RWPE2 (cell line): ENCODE data around the gene CUL5.

Source experiments
- ATAC-seq: fragments of 200-7000 bp; cut with Tn5 transposase; 3 replicates; pipeline ENCODE4 v1.9.1; 2021; ENCODE audit warnings: low read depth
- DNase-seq: peaks from one replicate; pipeline ENCODE4 v3.0.0-alpha.2; 2020; ENCODE audit warnings: low spot score
- H3K27ac ChIP-seq: fragments of 450-650 bp; 2 replicates; pipeline ENCODE4 v1.5.1; 2017; ENCODE audit warnings: mild to moderate bottlenecking; ENCODE audit not compliant: poor library complexity, severe bottlenecking
- H3K27me3 ChIP-seq: fragments of 250-450 bp; sonication (Bioruptor Pico); 2 replicates; pipeline ENCODE4 v1.5.1; 2021; ENCODE audit warnings: mild to moderate bottlenecking, moderate library complexity; ENCODE audit not compliant: insufficient read depth, poor library complexity, severe bottlenecking
- H3K36me3 ChIP-seq: fragments of 250-450 bp; sonication (Bioruptor Pico); 2 replicates; pipeline ENCODE4 v1.5.1; 2020; ENCODE audit warnings: low read depth, mild to moderate bottlenecking, moderate library complexity
- H3K4me1 ChIP-seq: fragments of 250-450 bp; sonication (Bioruptor Pico); 2 replicates; pipeline ENCODE4 v1.5.1; 2021; ENCODE audit warnings: mild to moderate bottlenecking, moderate library complexity; ENCODE audit not compliant: insufficient read depth, poor library complexity, severe bottlenecking
- H3K4me3 ChIP-seq: fragments of 250-450 bp; sonication (Bioruptor Pico); 2 replicates; pipeline ENCODE4 v1.5.1; 2021; ENCODE audit warnings: mild to moderate bottlenecking, moderate library complexity; ENCODE audit not compliant: severe bottlenecking
- H3K9me3 ChIP-seq: fragments of 250-450 bp; sonication (Bioruptor Pico); 2 replicates; pipeline ENCODE4 v1.5.1; 2021; ENCODE audit warnings: mild to moderate bottlenecking, moderate library complexity; ENCODE audit not compliant: severe bottlenecking
- TF ChIP-seq, protein P1 (sequence below): fragments of 450-650 bp; IDR thresholded peaks from one replicate; pipeline ENCODE4 v1.5.1; 2017; ENCODE audit warnings: mild to moderate bottlenecking, moderate library complexity; ENCODE audit not compliant: poor library complexity, severe bottlenecking

Gene CUL5

DNA sequence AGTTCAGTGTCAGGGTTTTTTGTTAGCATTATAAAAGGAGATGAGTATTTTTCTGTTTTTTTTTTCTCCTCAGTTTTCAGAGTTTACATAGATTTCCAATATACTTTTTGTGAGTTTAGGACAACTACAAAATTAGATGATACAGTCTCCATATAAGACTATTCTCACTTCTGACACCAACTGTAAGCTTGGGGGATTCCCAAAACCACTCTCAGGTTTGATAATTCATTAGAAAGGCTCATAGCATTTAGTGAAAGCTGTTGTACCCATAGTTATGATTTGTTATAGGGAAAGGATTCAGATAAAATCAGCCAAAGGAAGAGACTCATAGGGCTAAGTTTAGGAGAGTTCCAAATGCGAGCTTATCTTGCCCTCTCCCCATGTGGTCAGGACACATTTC lies 24.1 kb downstream of the CUL5 start:
- Histone ChIP-seq H3K9me3 (no peaks in the 10 kb centered on the region), H3K27me3 (no peaks in the 10 kb centered on the region), H3K27ac (no peak overlapping the region), H3K36me3 (peaks cover 34% of the 10 kb centered on the region), H3K4me1 (no peaks in the 10 kb centered on the region), H3K4me3 (no peak overlapping the region)
- ATAC-seq (no peak), DNase-seq (no peak)
- TF ChIP-seq, protein P1, sequence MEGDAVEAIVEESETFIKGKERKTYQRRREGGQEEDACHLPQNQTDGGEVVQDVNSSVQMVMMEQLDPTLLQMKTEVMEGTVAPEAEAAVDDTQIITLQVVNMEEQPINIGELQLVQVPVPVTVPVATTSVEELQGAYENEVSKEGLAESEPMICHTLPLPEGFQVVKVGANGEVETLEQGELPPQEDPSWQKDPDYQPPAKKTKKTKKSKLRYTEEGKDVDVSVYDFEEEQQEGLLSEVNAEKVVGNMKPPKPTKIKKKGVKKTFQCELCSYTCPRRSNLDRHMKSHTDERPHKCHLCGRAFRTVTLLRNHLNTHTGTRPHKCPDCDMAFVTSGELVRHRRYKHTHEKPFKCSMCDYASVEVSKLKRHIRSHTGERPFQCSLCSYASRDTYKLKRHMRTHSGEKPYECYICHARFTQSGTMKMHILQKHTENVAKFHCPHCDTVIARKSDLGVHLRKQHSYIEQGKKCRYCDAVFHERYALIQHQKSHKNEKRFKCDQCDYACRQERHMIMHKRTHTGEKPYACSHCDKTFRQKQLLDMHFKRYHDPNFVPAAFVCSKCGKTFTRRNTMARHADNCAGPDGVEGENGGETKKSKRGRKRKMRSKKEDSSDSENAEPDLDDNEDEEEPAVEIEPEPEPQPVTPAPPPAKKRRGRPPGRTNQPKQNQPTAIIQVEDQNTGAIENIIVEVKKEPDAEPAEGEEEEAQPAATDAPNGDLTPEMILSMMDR, result no peak

DNA sequence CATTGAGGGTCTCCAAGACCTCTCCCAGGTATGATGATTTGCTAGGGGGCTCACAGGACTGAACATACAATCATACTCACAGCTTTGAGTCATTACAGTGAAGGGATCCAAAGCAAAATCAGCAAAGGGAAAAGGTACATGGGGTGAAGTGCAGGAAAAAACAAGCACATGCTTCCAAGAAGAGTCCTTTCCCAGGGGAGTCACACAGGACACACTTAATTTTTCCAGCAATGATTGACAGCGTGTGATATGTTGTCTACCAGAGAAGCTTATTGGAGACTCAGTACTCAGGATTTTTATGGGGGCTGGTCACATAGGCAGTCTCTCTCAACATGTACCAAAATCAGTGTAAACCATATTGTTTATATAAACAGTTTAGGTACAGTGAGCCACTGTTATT lies 25.3 kb downstream of the CUL5 start:
- H3K36me3 ChIP-seq, result peaks cover 39% of the 10 kb centered on the region
- no peaks in the 10 kb centered on the region for H3K9me3 ChIP-seq

DNA sequence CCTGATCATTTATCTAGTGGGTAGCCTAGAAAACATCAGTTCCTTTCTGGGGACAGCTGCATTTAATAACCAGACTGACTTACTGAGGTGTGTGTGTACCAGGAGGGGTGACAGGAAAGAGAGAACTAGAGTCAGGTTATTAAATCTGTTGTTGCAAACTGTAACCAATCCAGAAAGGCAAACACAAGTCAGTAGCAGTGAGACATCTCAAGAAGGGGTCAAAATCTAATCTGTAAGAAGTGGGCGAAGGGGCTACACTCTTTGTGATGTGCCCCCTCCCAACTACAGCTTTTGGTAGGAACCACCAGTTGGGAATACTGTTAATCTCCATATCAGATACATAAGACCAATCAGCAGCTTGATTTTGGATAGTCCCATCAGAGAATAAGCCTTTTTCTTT lies 26.3 kb downstream of the CUL5 start:
- H3K27ac ChIP-seq, result no peak overlapping the region
- no peaks in the 10 kb centered on the region for H3K27me3 ChIP-seq
- H3K4me3 ChIP-seq, result no peak overlapping the region
- DNase-seq, result no peak
- no peaks in the 10 kb centered on the region for H3K9me3 ChIP-seq
- ATAC-seq, result no peak
- H3K36me3 ChIP-seq, result peaks cover 47% of the 10 kb centered on the region
- no peaks in the 10 kb centered on the region for H3K4me1 ChIP-seq
- TF ChIP-seq, protein P1, result no peak

More for the DNA sequence above, 25.3 kb downstream of the CUL5 start:
- Histone ChIP-seq H3K4me1 (no peaks in the 10 kb centered on the region), H3K27ac (no peak overlapping the region), H3K27me3 (no peaks in the 10 kb centered on the region), H3K4me3 (no peak overlapping the region)
- TF ChIP-seq, protein P1, result no peak
- DNase-seq (no peak), ATAC-seq (no peak)

DNA sequence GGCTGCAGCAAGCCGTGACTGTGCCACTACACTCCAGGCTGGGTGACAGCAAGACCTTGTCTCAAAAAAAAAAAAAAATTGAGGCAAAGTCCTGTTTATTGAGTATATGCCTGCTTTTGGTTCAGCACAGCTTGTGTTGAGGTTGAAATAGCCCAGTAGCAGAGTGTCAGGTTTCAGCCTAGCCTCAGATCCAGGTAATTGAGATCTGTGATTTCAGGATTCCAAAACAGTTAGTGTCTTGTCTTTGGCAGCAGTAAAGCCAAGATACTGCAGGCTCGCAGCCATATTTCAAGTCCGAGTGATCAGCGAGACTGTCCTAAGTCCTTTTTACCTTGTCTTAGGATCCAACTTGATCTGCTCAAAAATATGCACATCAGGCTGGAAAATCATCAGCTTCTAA lies 27.0 kb downstream of the CUL5 start:
- Histone ChIP-seq H3K4me3 (no peak overlapping the region), H3K27ac (no peak overlapping the region), H3K27me3 (no peaks in the 10 kb centered on the region), H3K4me1 (no peaks in the 10 kb centered on the region), H3K9me3 (no peaks in the 10 kb centered on the region), H3K36me3 (peaks cover 47% of the 10 kb centered on the region)
- DNase-seq, result no peak
- no peak for ATAC-seq
- TF ChIP-seq, protein P1, result no peak

DNA sequence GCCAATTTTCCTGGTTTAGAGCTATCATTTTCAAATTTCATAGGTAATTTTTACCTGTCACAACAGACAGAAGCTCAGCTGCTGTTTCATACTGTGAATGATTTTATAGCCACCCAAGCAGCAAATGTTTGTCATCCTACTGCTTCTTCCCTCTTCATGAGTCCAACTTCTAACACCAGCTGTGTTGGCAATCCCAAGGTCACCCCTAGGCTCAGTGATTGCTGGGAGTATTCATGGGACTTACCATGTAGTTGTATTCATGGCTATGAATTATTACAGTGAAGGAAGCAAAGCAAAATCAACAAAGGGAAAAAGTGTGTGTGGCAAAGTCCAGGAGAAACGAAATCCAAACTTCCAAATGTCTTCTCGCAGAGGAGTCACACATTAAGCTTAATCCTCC lies 28.5 kb downstream of the CUL5 start:
- DNase-seq (no peak), ATAC-seq (no peak)
- H3K27me3 ChIP-seq, result no peaks in the 10 kb centered on the region
- H3K4me1 ChIP-seq, result no peaks in the 10 kb centered on the region
- H3K9me3 ChIP-seq, result no peaks in the 10 kb centered on the region
- TF ChIP-seq, protein P1, result no peak
- H3K4me3 ChIP-seq, result no peak overlapping the region
- H3K36me3 ChIP-seq, result peaks cover 47% of the 10 kb centered on the region
- no peak overlapping the region for H3K27ac ChIP-seq
